Measurements from ENCODE around the gene RAB9A. TPM values are rescaled to one million over a fixed set of nuclear protein-coding genes. Genes with fewer than 3 reads are reported as not detected.
A peak's percentile ranks its signal among the peaks of the same experiment; 100 is the strongest.

Gene RAB9A
- total RNA-seq, 1 experiment from 2014 or later = 29.5 TPM

- DNase-seq = peak; percentile 42
- no peaks in the 10 kb centered on the region for H3K36me3 ChIP-seq (ENCODE audit: low read depth, low read length)
- peaks cover 15% of the 10 kb centered on the region for H3K4me1 ChIP-seq (ENCODE audit: insufficient read depth, low read length)
Measured at GRCh38 chrX:13690836-13691235, 1.9 kb downstream of the RAB9A start.

DNA sequence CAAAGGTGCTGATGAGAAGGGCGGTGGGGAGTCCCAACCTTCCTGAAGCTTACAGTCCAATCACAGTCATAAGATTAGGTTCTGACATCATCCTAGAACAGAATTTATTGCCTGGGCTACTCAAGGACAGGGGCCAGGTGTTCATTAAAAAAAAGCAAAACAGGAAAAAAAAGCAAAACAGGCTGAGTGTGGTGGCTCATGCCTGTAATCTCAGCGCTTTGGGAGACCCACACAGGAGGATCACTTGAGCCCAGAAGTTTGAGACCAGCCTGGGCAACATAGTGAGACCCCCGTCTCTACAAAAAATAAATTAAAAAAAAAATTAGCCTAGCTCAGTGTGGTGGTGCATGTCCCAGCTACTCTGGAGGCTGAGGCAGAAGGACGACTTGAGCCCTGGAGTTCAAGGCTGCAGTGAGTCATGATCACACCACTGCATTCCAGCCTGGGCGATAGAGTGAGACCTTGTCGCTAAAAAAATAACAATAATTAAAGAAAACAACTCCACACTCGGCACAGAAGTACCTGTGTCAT, 3.0 kb downstream of the RAB9A start:
- intact Hi-C loops (cut with micrococcal nuclease) = no loop called here
- peaks cover 15% of the 10 kb centered on the region for H3K4me1 ChIP-seq (ENCODE audit: insufficient read depth, low read length)
- H3K4me2 ChIP-seq (ENCODE audit: low read length) = no peak overlapping the region
- no peak for ATAC-seq
- ChIA-PET CTCF (no interaction called here), POLR2A (ENCODE audit: unreplicated experiment) (no interaction called here)
- no peaks in the 10 kb centered on the region for H3K9me2 ChIP-seq (replicated peaks; ENCODE audit: low read length)
- H4K20me1 ChIP-seq (ENCODE audit: low read length) = peaks cover 30% of the 10 kb centered on the region; the same call in 1 of the 2 replicates
- H3K79me2 ChIP-seq (ENCODE audit: low read length) = peaks cover 76% of the 10 kb centered on the region
- H3K36me3 ChIP-seq (ENCODE audit: low read depth, low read length) = no peaks in the 10 kb centered on the region
- H3K9me3 ChIP-seq (ENCODE audit: low read length) = no peaks in the 10 kb centered on the region
- no TSS peak for BruUV-seq (replicated peaks)
- TF ChIP-seq EZH2 (IDR thresholded peaks at IDR 0.05; ENCODE audit: low read length, unreplicated experiment) (no peak), EZH2phosphoT487 (IDR thresholded peaks at IDR 0.05; ENCODE audit: borderline replicate concordance, low read length) (no peak), CTCF (conservative IDR thresholded peaks at IDR 0.05; ENCODE audit: low read depth, low read length) (no peak)
- H3K4me3 ChIP-seq (ENCODE audit: low read length) = no peak overlapping the region
- DNase-seq = no peak
- no peak overlapping the region for H2AFZ ChIP-seq (ENCODE audit: low read length)
- no peaks in the 10 kb centered on the region for H3F3A ChIP-seq (ENCODE audit: low read length, unreplicated experiment)
- no peaks in the 10 kb centered on the region for H3K27me3 ChIP-seq (ENCODE audit: low read length)
- no peak overlapping the region for H3K9ac ChIP-seq (ENCODE audit: low read length)
- H3K27ac ChIP-seq (ENCODE audit: low read length) = no peak overlapping the region

More at GRCh38 chrX:13690836-13691235, 1.9 kb downstream of the RAB9A start:
- Histone ChIP-seq H3K27me3 (ENCODE audit: low read length) (no peaks in the 10 kb centered on the region), H3K27ac (ENCODE audit: low read length) (no peak overlapping the region), H3K9ac (ENCODE audit: low read length) (peak overlapping the region; percentile 96), H3K9me2 (replicated peaks; ENCODE audit: low read length) (no peaks in the 10 kb centered on the region), H3F3A (ENCODE audit: low read length, unreplicated experiment) (no peaks in the 10 kb centered on the region), H3K4me2 (ENCODE audit: low read length) (peak overlapping the region; percentile 94), H2AFZ (ENCODE audit: low read length) (no peak overlapping the region), H3K9me3 (ENCODE audit: low read length) (no peaks in the 10 kb centered on the region), H4K20me1 (ENCODE audit: low read length) (peaks cover 29% of the 10 kb centered on the region; the same call in 1 of the 2 replicates), H3K4me3 (ENCODE audit: low read length) (peak overlapping the region; percentile 99), H3K79me2 (ENCODE audit: low read length) (peaks cover 68% of the 10 kb centered on the region)
- intact Hi-C loops (cut with micrococcal nuclease) = loop anchor here (1.0 kb wide), 1 partner anchor 33 kb away; no protein-coding TSS in a partner anchor
- ChIA-PET CTCF (no interaction called here), POLR2A (ENCODE audit: unreplicated experiment) (no interaction called here)
- no TSS peak for BruUV-seq (replicated peaks)
- ATAC-seq = no peak
- TF ChIP-seq CTCF (conservative IDR thresholded peaks at IDR 0.05; ENCODE audit: low read depth, low read length) = peak; percentile 50
- TF ChIP-seq EZH2phosphoT487 (IDR thresholded peaks at IDR 0.05; ENCODE audit: borderline replicate concordance, low read length) = no peak

DNA sequence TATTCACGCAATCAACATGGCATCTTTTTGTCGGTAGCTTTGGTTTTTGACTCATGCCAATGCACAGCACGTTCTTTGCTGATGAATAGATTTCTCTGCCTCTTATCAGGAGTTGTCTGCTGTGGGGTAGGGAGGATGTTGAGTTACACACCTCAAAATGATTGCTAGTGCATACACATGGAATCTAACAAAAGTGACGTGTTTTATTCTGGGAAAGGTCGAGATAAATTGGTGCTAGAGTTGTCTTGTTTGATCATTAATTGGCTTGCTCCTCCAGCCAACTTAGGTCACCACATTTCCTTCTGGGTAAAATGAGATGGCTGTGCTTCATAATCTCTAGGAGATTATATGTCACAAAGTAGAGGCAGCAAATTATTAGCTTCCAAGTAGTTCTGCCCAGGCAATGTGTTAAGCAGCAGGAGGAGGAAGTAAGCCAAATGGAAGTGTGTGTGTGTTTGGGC, 3.9 kb downstream of the RAB9A start:
- H3K9me2 ChIP-seq (replicated peaks; ENCODE audit: low read length) = no peaks in the 10 kb centered on the region
- intact Hi-C loops (cut with micrococcal nuclease) = no loop called here
- ATAC-seq (no peak), DNase-seq (no peak)
- no peak overlapping the region for H3K27ac ChIP-seq (ENCODE audit: low read length)
- H3K4me1 ChIP-seq (ENCODE audit: insufficient read depth, low read length) = peaks cover 15% of the 10 kb centered on the region
- TF ChIP-seq EZH2phosphoT487 (IDR thresholded peaks at IDR 0.05; ENCODE audit: borderline replicate concordance, low read length) (no peak), EZH2 (IDR thresholded peaks at IDR 0.05; ENCODE audit: low read length, unreplicated experiment) (no peak), CTCF (conservative IDR thresholded peaks at IDR 0.05; ENCODE audit: low read depth, low read length) (no peak)
- no peaks in the 10 kb centered on the region for H3K36me3 ChIP-seq (ENCODE audit: low read depth, low read length)
- H2AFZ ChIP-seq (ENCODE audit: low read length) = no peak overlapping the region
- CTCF ChIA-PET = no interaction called here
- no peak overlapping the region for H3K4me3 ChIP-seq (ENCODE audit: low read length)
- no peak overlapping the region for H3K9ac ChIP-seq (ENCODE audit: low read length)
- H3K79me2 ChIP-seq (ENCODE audit: low read length) = peaks cover 85% of the 10 kb centered on the region
- H3K27me3 ChIP-seq (ENCODE audit: low read length) = no peaks in the 10 kb centered on the region
- POLR2A ChIA-PET (ENCODE audit: unreplicated experiment) = no interaction called here
- no peaks in the 10 kb centered on the region for H3K9me3 ChIP-seq (ENCODE audit: low read length)
- no peaks in the 10 kb centered on the region for H3F3A ChIP-seq (ENCODE audit: low read length, unreplicated experiment)
- no TSS peak for BruUV-seq (replicated peaks)
- peaks cover 33% of the 10 kb centered on the region; the same call in 1 of the 2 replicates for H4K20me1 ChIP-seq (ENCODE audit: low read length)
- no peak overlapping the region for H3K4me2 ChIP-seq (ENCODE audit: low read length)

Measured in PC-3 (cell line).